Osteocyte (in vitro differentiated cells): Measurements from ENCODE around the gene NECAB3. TPM values are rescaled to one million over a fixed set of nuclear protein-coding genes. Genes with fewer than 3 reads are reported as not detected.

Experiments used
- DNase-seq: peaks from one replicate; pipeline ENCODE4 v3.0.0; 2021; ENCODE audit warnings: mixed read lengths; ENCODE audit not compliant: unreplicated experiment; ENCODE audit errors: extremely low spot score
- H3K27ac Mint-ChIP-seq: one replicate; pipeline ENCODE4 v1.8.0; 2021; ENCODE audit warnings: mild to moderate bottlenecking, mixed read lengths; ENCODE audit not compliant: unreplicated experiment
- H3K27me3 Mint-ChIP-seq: one replicate; pipeline ENCODE4 v1.8.0; 2021; ENCODE audit warnings: mixed read lengths; ENCODE audit not compliant: unreplicated experiment
- H3K36me3 Mint-ChIP-seq: one replicate; pipeline ENCODE4 v1.8.0; 2021; ENCODE audit warnings: mixed read lengths; ENCODE audit not compliant: unreplicated experiment
- H3K4me1 Mint-ChIP-seq: one replicate; pipeline ENCODE4 v1.8.0; 2021; ENCODE audit warnings: mixed read lengths; ENCODE audit not compliant: unreplicated experiment
- H3K4me3 Mint-ChIP-seq: one replicate; pipeline ENCODE4 v1.8.0; 2021; ENCODE audit warnings: mild to moderate bottlenecking, moderate library complexity, mixed read lengths; ENCODE audit not compliant: unreplicated experiment
- H3K9me3 Mint-ChIP-seq: one replicate; pipeline ENCODE4 v1.8.0; 2021; ENCODE audit warnings: mixed read lengths; ENCODE audit not compliant: unreplicated experiment
- total RNA-seq: library from RNA; stranded (reverse); gene quantifications from 2 replicates; pipeline ENCODE4 v1.2.1, GENCODE V29; 2021
- TF ChIP-seq, protein P1 (sequence below): fragments of 200-600 bp; sonication (generic); IDR thresholded peaks from 2 replicates; pipeline ENCODE4 v1.5.0; 2021; ENCODE audit warnings: antibody characterized with exemption, mild to moderate bottlenecking, moderate library complexity

NECAB3 gene
- total RNA-seq, 1 donor from 2014 or later, result 29.1 TPM

DNA sequence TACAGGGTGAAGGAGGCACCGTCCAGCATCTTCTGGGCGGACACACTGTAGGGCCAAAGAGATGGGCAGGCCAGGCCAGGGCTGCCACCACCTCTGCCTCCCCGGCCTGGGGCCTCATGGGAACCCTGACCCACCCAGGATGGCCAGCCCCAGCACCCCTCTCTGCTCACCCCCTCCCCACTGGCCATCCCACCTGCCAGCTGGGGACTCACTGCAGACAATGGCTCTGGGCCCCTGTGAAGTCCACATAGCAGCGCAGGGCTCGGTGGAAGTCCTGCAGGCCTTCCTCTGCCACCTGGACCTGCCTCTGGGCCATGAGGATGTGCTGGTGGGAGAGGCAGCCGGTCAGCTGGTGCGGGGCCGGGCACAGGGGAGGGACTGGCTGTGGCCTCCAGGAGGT lies 15.7 kb downstream of the NECAB3 start:
- Mint-ChIP-seq H3K4me3 (no peak overlapping the region), H3K27ac (no peak overlapping the region), H3K27me3 (no peaks in the 10 kb centered on the region), H3K9me3 (no peaks in the 10 kb centered on the region), H3K36me3 (peaks cover 2% of the 10 kb centered on the region), H3K4me1 (peaks cover 5% of the 10 kb centered on the region)
- DNase-seq, result no peak
- TF ChIP-seq, protein P1, sequence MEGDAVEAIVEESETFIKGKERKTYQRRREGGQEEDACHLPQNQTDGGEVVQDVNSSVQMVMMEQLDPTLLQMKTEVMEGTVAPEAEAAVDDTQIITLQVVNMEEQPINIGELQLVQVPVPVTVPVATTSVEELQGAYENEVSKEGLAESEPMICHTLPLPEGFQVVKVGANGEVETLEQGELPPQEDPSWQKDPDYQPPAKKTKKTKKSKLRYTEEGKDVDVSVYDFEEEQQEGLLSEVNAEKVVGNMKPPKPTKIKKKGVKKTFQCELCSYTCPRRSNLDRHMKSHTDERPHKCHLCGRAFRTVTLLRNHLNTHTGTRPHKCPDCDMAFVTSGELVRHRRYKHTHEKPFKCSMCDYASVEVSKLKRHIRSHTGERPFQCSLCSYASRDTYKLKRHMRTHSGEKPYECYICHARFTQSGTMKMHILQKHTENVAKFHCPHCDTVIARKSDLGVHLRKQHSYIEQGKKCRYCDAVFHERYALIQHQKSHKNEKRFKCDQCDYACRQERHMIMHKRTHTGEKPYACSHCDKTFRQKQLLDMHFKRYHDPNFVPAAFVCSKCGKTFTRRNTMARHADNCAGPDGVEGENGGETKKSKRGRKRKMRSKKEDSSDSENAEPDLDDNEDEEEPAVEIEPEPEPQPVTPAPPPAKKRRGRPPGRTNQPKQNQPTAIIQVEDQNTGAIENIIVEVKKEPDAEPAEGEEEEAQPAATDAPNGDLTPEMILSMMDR, result no peak

DNA sequence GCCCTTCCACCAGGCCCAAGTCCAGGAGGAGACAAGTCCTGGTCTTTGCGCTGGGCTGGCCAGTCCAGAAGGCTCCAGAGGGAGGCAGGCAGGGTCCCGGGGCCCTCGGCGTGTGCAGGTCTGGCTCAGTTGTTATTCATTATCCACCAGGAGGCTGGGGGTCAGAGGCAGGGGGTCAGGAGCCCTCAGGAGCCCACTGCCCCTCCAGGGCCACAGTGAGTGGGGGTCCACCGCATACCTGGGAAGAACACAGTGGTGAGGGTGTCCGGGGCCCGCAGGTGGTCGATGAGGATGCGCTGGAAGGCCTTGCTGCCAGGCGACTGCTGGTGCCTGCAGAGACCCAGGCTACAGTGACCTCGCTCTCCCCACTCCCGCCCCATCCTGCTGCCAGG lies 16.5 kb downstream of the NECAB3 start:
- no peaks in the 10 kb centered on the region for H3K9me3 Mint-ChIP-seq
- no peak overlapping the region for H3K27ac Mint-ChIP-seq
- no peaks in the 10 kb centered on the region for H3K27me3 Mint-ChIP-seq
- no peak for DNase-seq
- no peak overlapping the region for H3K4me3 Mint-ChIP-seq
- peaks cover 5% of the 10 kb centered on the region for H3K4me1 Mint-ChIP-seq
- TF ChIP-seq, protein P1, result no peak
- peaks cover 2% of the 10 kb centered on the region for H3K36me3 Mint-ChIP-seq

DNA sequence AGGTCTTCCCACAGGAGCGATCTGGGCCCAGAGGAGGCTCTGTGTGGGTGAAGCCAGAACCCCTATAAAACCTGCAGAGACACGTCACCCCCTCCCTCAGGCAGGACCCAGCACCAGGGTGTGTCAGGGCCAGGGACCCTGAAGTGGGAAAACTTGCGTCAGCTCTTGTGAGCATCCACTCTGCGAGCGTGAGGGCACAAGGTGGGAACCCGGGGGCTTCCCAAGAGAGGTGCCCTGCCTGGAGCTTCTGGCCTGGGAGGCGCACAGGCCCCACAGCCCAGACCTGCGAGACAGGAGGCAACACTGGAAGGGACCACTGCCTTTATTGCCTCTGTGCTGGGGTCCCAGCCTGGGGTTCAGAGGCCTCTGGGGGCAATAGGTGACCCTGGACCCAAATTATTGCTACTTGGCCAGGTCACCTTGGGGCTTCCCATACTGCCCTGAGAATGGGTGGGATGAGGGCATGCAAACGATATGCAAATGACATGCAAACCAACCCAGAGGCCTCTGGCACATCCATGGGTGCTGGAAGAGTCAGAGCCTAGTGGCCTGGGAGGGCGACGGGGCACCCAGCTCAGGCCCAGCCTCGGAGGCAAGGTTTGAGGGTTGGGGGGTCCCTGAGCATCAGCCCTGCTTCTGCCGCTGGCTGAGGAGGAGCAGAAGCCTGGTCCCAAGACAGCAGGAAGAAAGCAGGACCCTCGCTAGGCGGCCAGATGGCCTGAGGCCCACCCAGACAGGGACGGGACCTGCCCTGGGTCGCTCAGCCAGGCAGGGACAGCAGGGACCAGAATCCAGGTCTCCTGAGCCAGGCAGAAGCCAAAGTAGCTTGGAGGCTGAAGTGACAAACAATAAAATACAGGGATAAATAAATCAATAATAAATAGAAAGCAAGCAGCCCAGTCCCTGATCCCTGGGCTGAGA lies 17.2 kb downstream of the NECAB3 start:
- no peak overlapping the region for H3K4me3 Mint-ChIP-seq
- H3K36me3 Mint-ChIP-seq, result peaks cover 2% of the 10 kb centered on the region
- no peaks in the 10 kb centered on the region for H3K9me3 Mint-ChIP-seq
- H3K27ac Mint-ChIP-seq, result no peak overlapping the region
- no peaks in the 10 kb centered on the region for H3K27me3 Mint-ChIP-seq
- peaks cover 3% of the 10 kb centered on the region for H3K4me1 Mint-ChIP-seq
- no peak for DNase-seq
- TF ChIP-seq, protein P1, result no peak

DNA sequence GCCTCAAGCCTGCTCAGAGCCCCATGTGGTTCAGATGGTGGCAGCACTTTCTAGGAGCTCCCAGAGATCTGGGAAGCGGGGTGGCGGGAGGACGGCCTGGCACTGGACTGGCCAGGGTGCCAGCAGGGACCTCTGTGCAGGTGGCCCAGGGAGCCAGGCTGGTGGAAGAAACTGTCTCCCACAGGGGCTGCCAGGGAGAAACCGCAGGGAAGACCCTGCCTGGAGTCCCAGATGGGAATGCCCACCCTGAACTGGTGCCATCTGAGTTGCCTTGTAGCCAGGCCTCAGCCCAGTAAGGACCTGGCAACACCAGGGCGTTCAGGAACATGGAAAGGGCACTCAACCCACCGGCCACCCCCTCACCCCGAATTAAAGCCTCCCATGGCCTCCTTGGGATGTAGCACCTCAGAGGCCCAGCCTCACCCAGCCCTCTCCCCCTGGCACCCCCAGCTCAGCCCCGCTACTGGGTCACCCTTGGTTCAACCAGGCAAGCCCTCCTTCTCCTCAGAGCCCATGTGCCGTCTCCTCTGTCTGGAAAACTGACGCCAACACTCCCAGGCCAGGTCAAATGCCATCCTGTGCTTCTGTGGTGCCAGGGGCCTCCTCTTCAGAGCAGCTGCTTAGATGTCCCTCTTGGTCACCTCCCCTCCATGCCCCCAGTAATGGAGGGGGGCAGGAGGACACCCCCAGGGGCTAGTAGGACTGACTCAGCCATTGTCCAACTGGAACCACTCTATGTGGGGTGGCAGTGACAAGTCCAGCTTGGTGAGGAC lies 18.0 kb downstream of the NECAB3 start:
- Mint-ChIP-seq H3K27ac (no peak overlapping the region), H3K36me3 (peaks cover 2% of the 10 kb centered on the region), H3K9me3 (no peaks in the 10 kb centered on the region), H3K27me3 (no peaks in the 10 kb centered on the region), H3K4me3 (no peak overlapping the region), H3K4me1 (peaks cover 3% of the 10 kb centered on the region)
- no peak for DNase-seq
- TF ChIP-seq, protein P1, result no peak

DNA sequence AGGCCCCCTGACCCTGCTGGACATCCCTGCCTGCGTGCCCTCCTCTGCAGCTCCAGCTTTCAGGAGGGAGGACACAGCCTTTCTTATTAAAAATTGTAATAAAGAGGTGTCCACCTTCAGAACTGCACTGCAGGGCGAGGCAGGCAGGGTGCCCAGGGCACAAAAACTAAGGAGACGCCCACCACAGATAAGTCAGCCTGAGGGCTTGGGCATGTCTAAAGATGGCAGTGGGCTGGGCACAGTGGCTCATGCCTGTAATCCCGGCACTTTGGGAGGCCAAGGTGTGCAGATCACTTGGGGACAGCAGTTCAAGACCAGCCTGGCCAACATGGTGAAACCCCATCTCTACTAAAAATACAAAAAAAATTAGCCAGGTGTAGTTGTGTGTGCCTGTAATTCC lies 19.1 kb downstream of the NECAB3 start:
- peaks cover 3% of the 10 kb centered on the region for H3K4me1 Mint-ChIP-seq
- no peaks in the 10 kb centered on the region for H3K9me3 Mint-ChIP-seq
- no peak for DNase-seq
- TF ChIP-seq, protein P1, result no peak
- H3K27me3 Mint-ChIP-seq, result no peaks in the 10 kb centered on the region
- no peak overlapping the region for H3K27ac Mint-ChIP-seq
- H3K36me3 Mint-ChIP-seq, result peaks cover 2% of the 10 kb centered on the region
- no peak overlapping the region for H3K4me3 Mint-ChIP-seq
